Keratinocyte (primary cell): ENCODE results near the gene GSAP.

ENCODE experiments used
- CTCF ChIP-seq, 3 experiments: IDR thresholded peaks in 1 of 3; conservative IDR thresholded peaks in 1 of 3; optimal IDR thresholded peaks in 1 of 3; 2 replicates in 2 of 3; 3 replicates in 1 of 3; pipeline versions ENCODE3 to v1.5.1; 2011; ENCODE audit warnings: low read length in 3 of 3, mild to moderate bottlenecking in 3 of 3, moderate library complexity in 2 of 3, control low read depth in 1 of 3, inconsistent platforms in 1 of 3; ENCODE audit not compliant: insufficient read depth in 2 of 3; ENCODE audit errors: extremely low read depth in 1 of 3
- EZH2 ChIP-seq: IDR thresholded peaks from one replicate; pipeline ENCODE4 v1.6.1; 2012; ENCODE audit warnings: inconsistent platforms, mild to moderate bottlenecking, low read length, moderate library complexity

- TF ChIP-seq CTCF (optimal IDR thresholded peaks at IDR 0.05 in 1 of 3, IDR thresholded peaks at IDR 0.05 in 1 of 3, conservative IDR thresholded peaks at IDR 0.05 in 1 of 3; ENCODE audit: extremely low read depth in 1 of 3, insufficient read depth in 2 of 3, low read length in 3 of 3) (no peak), EZH2 (no peak)
Observed at GRCh38 chr7:77415823-77416620, at the start of gene GSAP.
